A549 (cell line): ENCODE measurements around the gene CDC42BPB. TPM values are rescaled to one million over a fixed set of nuclear protein-coding genes. Genes with fewer than 3 reads are reported as not detected.

ENCODE experiments used
- ATAC-seq, 2 experiments: fragments of 200-7000 bp in 1 of 2; fragments of >200 bp in 1 of 2; cut with Nextera tagmentation in 1 of 2; cut with Tn5 transposase in 1 of 2; 3 replicates each; pipeline versions ENCODE4 v1.8.0 to v1.9.1; 2018 to 2020; ENCODE audit warnings: mild to moderate bottlenecking in 1 of 2, moderate library complexity in 1 of 2
- CTCF ChIA-PET: fragments of 300-600 bp; sonication (Branson Sonifier 250); formaldehyde crosslinking; extraction: SDS; loops from one replicate; lab custom pipeline; 2021; ENCODE audit warnings: antibody characterized with exemption, inconsistent platforms; lab: Yijun Ruan, JAX
- POLR2A ChIA-PET: fragments of 350-600 bp; formaldehyde crosslinking; extraction: SDS; loops from one replicate; lab custom pipeline; 2021; ENCODE audit warnings: antibody characterized with exemption, inconsistent platforms; lab: Yijun Ruan, JAX
- DNase-seq, 2 experiments: peaks; one replicate each; pipeline versions ENCODE4 v3.0.0 to v3.0.0-alpha.2; 2011 to 2016; ENCODE audit warnings: low read depth in 1 of 2, low spot score in 1 of 2
- FAIRE-seq: peaks from 2 replicates; lab custom pipeline; 2011; peaks lifted over from hg19 to GRCh38; lab: Jason Lieb, UNC
- H3K27ac ChIP-seq, 2 experiments: fragments of >200 bp; sonication (Bioruptor Twin); formaldehyde crosslinking; 3 replicates each; pipeline ENCODE4 v1.5.1; 2016 to 2017
- H3K4me1 ChIP-seq: fragments of >200 bp; sonication (Bioruptor Twin); formaldehyde crosslinking; 3 replicates; pipeline ENCODE4 v1.6.1; 2016
- H3K4me2 ChIP-seq: fragments of >200 bp; sonication (Bioruptor Twin); formaldehyde crosslinking; 3 replicates; pipeline ENCODE4 v1.6.1; 2016
- H3K4me3 ChIP-seq: fragments of >200 bp; sonication (Bioruptor Twin); formaldehyde crosslinking; 3 replicates; pipeline ENCODE4 v1.5.1; 2016
- H3K9me3 ChIP-seq: fragments of >200 bp; sonication (Bioruptor Twin); formaldehyde crosslinking; 3 replicates; pipeline ENCODE4 v1.6.1; 2016
- ATOH8 ChIP-seq: fragments of 250-450 bp; sonication (Bioruptor Pico); IDR thresholded peaks from 2 replicates; pipeline ENCODE4 v1.5.0; 2020; ENCODE audit warnings: low read depth, mild to moderate bottlenecking, moderate library complexity
- BHLHE40 ChIP-seq: IDR thresholded peaks from 2 replicates; pipeline ENCODE4 v1.6.1; 2012; ENCODE audit warnings: low read depth, low read length, inconsistent platforms
- CEBPB ChIP-seq, 2 experiments: fragments of >200 bp in 1 of 2; sonication (Bioruptor Twin) in 1 of 2; formaldehyde crosslinking in 1 of 2; IDR thresholded peaks; 2 replicates each; pipeline ENCODE4 v1.6.1; 2012 to 2016
- CHD4 ChIP-seq: fragments of 200-600 bp; sonication (generic); IDR thresholded peaks from 2 replicates; pipeline ENCODE4 v1.6.1; 2016; ENCODE audit warnings: antibody characterized with exemption, mild to moderate bottlenecking, borderline replicate concordance
- CTCF ChIP-seq: fragments of >200 bp; sonication (Bioruptor Twin); formaldehyde crosslinking; IDR thresholded peaks from 3 replicates; pipeline ENCODE4 v1.5.1; 2016
- EHF ChIP-seq: fragments of 250-450 bp; sonication (Bioruptor Pico); IDR thresholded peaks from 2 replicates; pipeline ENCODE4 v1.5.0; 2020; ENCODE audit warnings: mild to moderate bottlenecking
- EHMT2 ChIP-seq: fragments of 200-600 bp; sonication (generic); IDR thresholded peaks from 2 replicates; pipeline ENCODE4 v1.6.1; 2016; ENCODE audit warnings: antibody characterized with exemption, low read depth, mild to moderate bottlenecking, moderate library complexity
- HEYL ChIP-seq: fragments of 250-450 bp; sonication (Bioruptor Pico); IDR thresholded peaks from 2 replicates; pipeline ENCODE4 v1.8.0; 2021; ENCODE audit warnings: mild to moderate bottlenecking, moderate library complexity
- HMGXB4 ChIP-seq: fragments of 250-450 bp; sonication (Bioruptor Pico); IDR thresholded peaks from 2 replicates; pipeline ENCODE4 v1.5.0; 2021; ENCODE audit warnings: mild to moderate bottlenecking, moderate library complexity, borderline replicate concordance
- HOXA7 ChIP-seq: fragments of 250-450 bp; sonication (Bioruptor Pico); IDR thresholded peaks from 2 replicates; pipeline ENCODE4 v1.5.0; 2020; ENCODE audit warnings: mild to moderate bottlenecking, moderate library complexity
- KDM1A ChIP-seq: fragments of 200-600 bp; sonication (generic); IDR thresholded peaks from 2 replicates; pipeline ENCODE4 v1.6.1; 2016; ENCODE audit warnings: low read depth, mild to moderate bottlenecking
- MAFK ChIP-seq: fragments of 450-650 bp; IDR thresholded peaks from 2 replicates; pipeline ENCODE4 v1.6.1; 2014; ENCODE audit not compliant: partially characterized antibody
- NR3C1 ChIP-seq: fragments of >200 bp; sonication (Bioruptor Twin); formaldehyde crosslinking; IDR thresholded peaks from 3 replicates; pipeline ENCODE4 v1.6.1; 2017
- POLR2AphosphoS2 ChIP-seq: conservative IDR thresholded peaks from 2 replicates; pipeline ENCODE4 v1.6.1; 2012; ENCODE audit warnings: low read length, improper control_type of control experiment, inconsistent platforms
- RAD21 ChIP-seq, 2 experiments: fragments of >200 bp in 1 of 2; sonication (Bioruptor Twin) in 1 of 2; formaldehyde crosslinking in 1 of 2; IDR thresholded peaks in 1 of 2; conservative IDR thresholded peaks in 1 of 2; 2 replicates in 1 of 2; 3 replicates in 1 of 2; pipeline ENCODE4 v1.6.1; 2012 to 2018; ENCODE audit warnings: inconsistent platforms in 1 of 2
- SMC3 ChIP-seq: fragments of >200 bp; sonication (Bioruptor Twin); formaldehyde crosslinking; IDR thresholded peaks from 3 replicates; pipeline ENCODE4 v1.6.1; 2018; ENCODE audit warnings: inconsistent platforms
- ZNF302 ChIP-seq: fragments of 250-450 bp; sonication (Bioruptor Pico); IDR thresholded peaks from 2 replicates; pipeline ENCODE4 v1.9.0; 2021; ENCODE audit warnings: inconsistent platforms, mild to moderate bottlenecking, moderate library complexity
- WGBS: methylation state at CpG from one replicate; pipeline ENCODE4 v1.1.6; 2017; ENCODE audit errors: missing lambda C conversion rate; 5-methylcytosine and 5-hydroxymethylcytosine counted together
- polyA plus RNA-seq, 4 experiments: library from polyadenylated mRNA; depleted of rRNA in 3 of 4; stranded (reverse); fragments of >200 nt; fragmentation: RNase III in 1 of 4; extraction: RNeasy Plus Mini Kit Qiagen cat#74134 plus additional on column Dnase treatment in 1 of 4; gene quantifications; 2 replicates in 3 of 4; 3 replicates in 1 of 4; pipeline ENCODE4 v1.2.3, GENCODE V29; 2011 to 2017
- TF ChIP-seq, protein P1 (sequence below): fragments of 200-600 bp; sonication (generic); IDR thresholded peaks from 2 replicates; pipeline ENCODE4 v1.6.1; 2016; ENCODE audit warnings: antibody characterized with exemption, mild to moderate bottlenecking, moderate library complexity

Gene CDC42BPB
- polyA plus RNA-seq, 2 of the 4 experiments (the other 2 are of a cell fraction) = 56.4 to 57.1 TPM

DNA sequence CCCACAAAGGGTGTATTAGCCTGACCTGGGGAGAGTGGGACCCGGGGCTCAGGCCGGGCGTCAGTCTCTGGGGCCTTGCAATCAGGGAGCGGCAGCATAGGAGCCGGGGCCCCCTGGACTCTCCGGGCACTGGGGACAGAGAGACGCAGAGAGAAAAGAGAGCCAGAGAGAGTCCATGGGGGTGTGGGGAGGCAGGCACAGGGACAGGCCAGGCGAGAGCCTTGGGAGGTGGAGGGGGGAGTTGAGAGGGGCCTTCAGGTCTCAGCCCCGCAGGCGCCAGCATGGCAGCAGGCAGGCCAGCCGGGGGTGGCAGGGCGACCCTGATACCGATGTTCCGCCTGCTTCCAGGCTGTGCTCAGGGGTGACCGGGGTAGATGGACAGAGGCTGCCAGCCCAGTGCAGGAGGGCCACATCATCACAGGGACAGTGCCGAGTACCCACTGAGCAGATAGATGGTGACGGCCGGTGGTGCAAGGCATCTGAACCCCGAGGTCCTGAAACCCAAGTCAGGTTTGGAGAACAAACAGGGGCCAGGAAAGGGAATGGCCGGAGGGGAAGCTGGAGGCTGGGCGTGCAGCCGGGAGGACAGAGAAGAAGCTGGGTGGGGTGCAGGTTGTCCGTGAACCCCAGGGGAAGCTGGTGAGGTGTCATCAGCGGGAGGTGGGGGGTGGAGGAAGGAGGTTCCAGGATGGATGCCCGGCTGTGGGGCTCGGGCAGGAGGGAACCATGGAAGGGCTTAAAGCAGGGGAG lies 40.1 kb upstream of the CDC42BPB start (continued):
- TF ChIP-seq POLR2AphosphoS2 (no peak), RAD21 (conservative IDR thresholded peaks at IDR 0.05 in 1 of 2, IDR thresholded peaks at IDR 0.05 in 1 of 2) (no peak), ZNF302 (CRISPR knock-in tag) (no peak), EHF (CRISPR knock-in tag) (no peak), CTCF (no peak)

GRCh38 chr14:103096387-103096786 lies 39.0 kb upstream of the CDC42BPB start:
- POLR2A ChIA-PET = no interaction called here
- CTCF ChIA-PET = interaction anchor here (0.6 to 14.0 kb wide), 9 partner anchors 9 to 403 kb away, joined by 3 to 544 read pairs (median 23); partner anchors contain the start of gene TNFAIP2
- TF ChIP-seq, protein P1, sequence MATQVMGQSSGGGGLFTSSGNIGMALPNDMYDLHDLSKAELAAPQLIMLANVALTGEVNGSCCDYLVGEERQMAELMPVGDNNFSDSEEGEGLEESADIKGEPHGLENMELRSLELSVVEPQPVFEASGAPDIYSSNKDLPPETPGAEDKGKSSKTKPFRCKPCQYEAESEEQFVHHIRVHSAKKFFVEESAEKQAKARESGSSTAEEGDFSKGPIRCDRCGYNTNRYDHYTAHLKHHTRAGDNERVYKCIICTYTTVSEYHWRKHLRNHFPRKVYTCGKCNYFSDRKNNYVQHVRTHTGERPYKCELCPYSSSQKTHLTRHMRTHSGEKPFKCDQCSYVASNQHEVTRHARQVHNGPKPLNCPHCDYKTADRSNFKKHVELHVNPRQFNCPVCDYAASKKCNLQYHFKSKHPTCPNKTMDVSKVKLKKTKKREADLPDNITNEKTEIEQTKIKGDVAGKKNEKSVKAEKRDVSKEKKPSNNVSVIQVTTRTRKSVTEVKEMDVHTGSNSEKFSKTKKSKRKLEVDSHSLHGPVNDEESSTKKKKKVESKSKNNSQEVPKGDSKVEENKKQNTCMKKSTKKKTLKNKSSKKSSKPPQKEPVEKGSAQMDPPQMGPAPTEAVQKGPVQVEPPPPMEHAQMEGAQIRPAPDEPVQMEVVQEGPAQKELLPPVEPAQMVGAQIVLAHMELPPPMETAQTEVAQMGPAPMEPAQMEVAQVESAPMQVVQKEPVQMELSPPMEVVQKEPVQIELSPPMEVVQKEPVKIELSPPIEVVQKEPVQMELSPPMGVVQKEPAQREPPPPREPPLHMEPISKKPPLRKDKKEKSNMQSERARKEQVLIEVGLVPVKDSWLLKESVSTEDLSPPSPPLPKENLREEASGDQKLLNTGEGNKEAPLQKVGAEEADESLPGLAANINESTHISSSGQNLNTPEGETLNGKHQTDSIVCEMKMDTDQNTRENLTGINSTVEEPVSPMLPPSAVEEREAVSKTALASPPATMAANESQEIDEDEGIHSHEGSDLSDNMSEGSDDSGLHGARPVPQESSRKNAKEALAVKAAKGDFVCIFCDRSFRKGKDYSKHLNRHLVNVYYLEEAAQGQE = no peak
- no peak for TF ChIP-seq HOXA7 (CRISPR knock-in tag)
- TF ChIP-seq ATOH8 (CRISPR knock-in tag) = no peak
- peak; percentile 76 for TF ChIP-seq MAFK
- TF ChIP-seq, all 56 proteins: peak for 1
- Histone ChIP-seq H3K4me1 (peaks cover 49% of the 10 kb centered on the region), H3K27ac (peak overlapping the region in 1 of 2 experiments; percentile 94; a peak in 2 of 6 replicates), H3K4me3 (no peak overlapping the region), H3K4me2 (no peak overlapping the region), H3K9me3 (no peaks in the 10 kb centered on the region)
- WGBS = 77% methylated on average over 4 of the region's 4 CpGs
- FAIRE-seq = no peak
- no peak for DNase-seq
- no peak for ATAC-seq

- ChIA-PET POLR2A (no interaction called here), CTCF (interaction anchor here (0.8 to 14.0 kb wide), 8 partner anchors 8 to 206 kb away, joined by 3 to 544 read pairs (median 16); partner anchors contain the start of gene TNFAIP2)
- Histone ChIP-seq H3K27ac (peak overlapping the region in 1 of 2 experiments; percentile 76; a peak in 3 of 6 replicates), H3K4me1 (peaks cover 46% of the 10 kb centered on the region), H3K9me3 (no peaks in the 10 kb centered on the region), H3K4me2 (no peak overlapping the region), H3K4me3 (no peak overlapping the region)
- ATAC-seq (no peak), FAIRE-seq (no peak), DNase-seq (no peak)
- 77% methylated on average over 7 of the region's 11 CpGs for WGBS
- TF ChIP-seq SMC3 (no peak), CHD4 (no peak), NR3C1 (no peak), HEYL (CRISPR knock-in tag) (no peak), HMGXB4 (CRISPR knock-in tag) (no peak), BHLHE40 (no peak), EHMT2 (no peak), EHF (CRISPR knock-in tag) (no peak), ATOH8 (CRISPR knock-in tag) (no peak), KDM1A (no peak), CEBPB (IDR thresholded peaks at IDR 0.05) (no peak)
- TF ChIP-seq, protein P1 = no peak
Measured at GRCh38 chr14:103095210-103095778, 37.9 kb upstream of the CDC42BPB start.
